OCI-LY3 (cell line): ENCODE results near the gene NRROS.

Source experiments
- EZH2phosphoT487 ChIP-seq: fragments of 200-600 bp; shearing (Covaris generic); IDR thresholded peaks from 2 replicates; pipeline ENCODE4 v1.6.1; 2018; ENCODE audit warnings: antibody characterized with exemption, mixed run types, low read depth
- TF ChIP-seq, protein P1 (sequence below): fragments of 200-600, 300-600 bp; sonication (generic); IDR thresholded peaks from 2 replicates; pipeline ENCODE4 v1.5.1; 2014; ENCODE audit warnings: antibody characterized with exemption, low read length, low read depth

DNA sequence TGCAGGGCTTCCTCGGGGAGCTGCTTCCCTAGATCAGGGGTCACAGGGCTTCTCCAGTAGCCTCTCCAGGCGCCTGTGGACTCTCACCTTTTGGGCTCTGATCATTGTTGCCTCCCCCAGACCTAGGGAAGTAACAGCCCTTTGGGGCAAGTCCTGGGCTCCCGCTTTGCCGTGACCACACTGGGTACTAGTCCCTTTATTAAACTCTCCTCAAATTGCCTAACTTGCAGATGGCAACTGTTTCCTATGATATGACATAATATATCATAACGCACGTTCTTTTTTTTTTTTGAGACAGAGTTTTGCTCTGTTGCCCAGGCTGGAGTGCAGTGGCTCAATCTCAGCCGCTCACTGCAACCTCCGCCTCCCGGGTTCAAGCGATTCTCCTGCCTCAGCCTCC, 17.9 kb upstream of the NRROS start:
- TF ChIP-seq, protein P1, sequence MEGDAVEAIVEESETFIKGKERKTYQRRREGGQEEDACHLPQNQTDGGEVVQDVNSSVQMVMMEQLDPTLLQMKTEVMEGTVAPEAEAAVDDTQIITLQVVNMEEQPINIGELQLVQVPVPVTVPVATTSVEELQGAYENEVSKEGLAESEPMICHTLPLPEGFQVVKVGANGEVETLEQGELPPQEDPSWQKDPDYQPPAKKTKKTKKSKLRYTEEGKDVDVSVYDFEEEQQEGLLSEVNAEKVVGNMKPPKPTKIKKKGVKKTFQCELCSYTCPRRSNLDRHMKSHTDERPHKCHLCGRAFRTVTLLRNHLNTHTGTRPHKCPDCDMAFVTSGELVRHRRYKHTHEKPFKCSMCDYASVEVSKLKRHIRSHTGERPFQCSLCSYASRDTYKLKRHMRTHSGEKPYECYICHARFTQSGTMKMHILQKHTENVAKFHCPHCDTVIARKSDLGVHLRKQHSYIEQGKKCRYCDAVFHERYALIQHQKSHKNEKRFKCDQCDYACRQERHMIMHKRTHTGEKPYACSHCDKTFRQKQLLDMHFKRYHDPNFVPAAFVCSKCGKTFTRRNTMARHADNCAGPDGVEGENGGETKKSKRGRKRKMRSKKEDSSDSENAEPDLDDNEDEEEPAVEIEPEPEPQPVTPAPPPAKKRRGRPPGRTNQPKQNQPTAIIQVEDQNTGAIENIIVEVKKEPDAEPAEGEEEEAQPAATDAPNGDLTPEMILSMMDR = no peak
- TF ChIP-seq EZH2phosphoT487 = no peak
